ENCODE data around the gene TXNL4A.
"Not testable (repeated sequence)": the region's sequence is repeated elsewhere in the genome, so short reads cannot be mapped to it uniquely, and the experiment has no call there.

Gene TXNL4A

GRCh38 chr18:80023173-80023572, 34.8 kb upstream of the TXNL4A start:
- no peaks in the 10 kb centered on the region for H3K27me3 ChIP-seq (ENCODE audit: control insufficient read depth in 2 of 2, insufficient read depth in 2 of 2, low read length in 2 of 2)
- no peak overlapping the region for H3K27ac ChIP-seq (ENCODE audit: low read depth in 2 of 2, low read length in 2 of 2)
- peaks cover 36 to 40% of the 10 kb centered on the region in 2 donors for H3K9me3 ChIP-seq (ENCODE audit: control insufficient read depth in 2 of 2, low read length in 2 of 2)
- no peak overlapping the region for H3K9ac ChIP-seq (ENCODE audit: low read depth in 1 of 2, low read length in 2 of 2)
- H3K4me1 ChIP-seq (ENCODE audit: control insufficient read depth in 2 of 2, insufficient read depth in 2 of 2, low read length in 2 of 2): no peaks in the 10 kb centered on the region
- H3K36me3 ChIP-seq (ENCODE audit: control insufficient read depth in 2 of 2, insufficient read depth in 2 of 2, low read length in 2 of 2): no peaks in the 10 kb centered on the region
- no peak overlapping the region for H3K4me3 ChIP-seq (ENCODE audit: low read length in 2 of 2)

DNA sequence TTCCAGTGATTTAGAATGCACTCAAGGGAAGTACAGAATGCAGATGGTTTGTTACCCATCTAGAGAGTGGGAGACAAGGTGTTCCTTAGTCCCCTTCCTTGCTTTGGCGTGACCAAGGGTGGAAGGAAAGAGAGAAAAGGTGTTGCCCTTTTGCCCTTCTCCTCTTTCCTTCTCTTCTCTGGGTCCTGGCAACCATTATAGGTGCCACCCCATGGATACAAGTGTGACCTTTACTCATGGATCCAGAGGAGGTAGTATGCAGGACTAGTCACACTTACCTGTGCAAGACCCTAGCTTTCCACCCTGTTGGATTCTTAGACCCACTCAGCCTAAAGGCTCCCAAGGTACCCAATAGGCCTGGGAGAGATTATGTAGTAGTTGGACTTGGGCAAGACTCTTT, 34.2 kb upstream of the TXNL4A start:
- Histone ChIP-seq H3K27me3 (ENCODE audit: control insufficient read depth in 2 of 2, insufficient read depth in 2 of 2, low read length in 2 of 2) (no peaks in the 10 kb centered on the region), H3K36me3 (ENCODE audit: control insufficient read depth in 2 of 2, insufficient read depth in 2 of 2, low read length in 2 of 2) (no peaks in the 10 kb centered on the region)

DNA sequence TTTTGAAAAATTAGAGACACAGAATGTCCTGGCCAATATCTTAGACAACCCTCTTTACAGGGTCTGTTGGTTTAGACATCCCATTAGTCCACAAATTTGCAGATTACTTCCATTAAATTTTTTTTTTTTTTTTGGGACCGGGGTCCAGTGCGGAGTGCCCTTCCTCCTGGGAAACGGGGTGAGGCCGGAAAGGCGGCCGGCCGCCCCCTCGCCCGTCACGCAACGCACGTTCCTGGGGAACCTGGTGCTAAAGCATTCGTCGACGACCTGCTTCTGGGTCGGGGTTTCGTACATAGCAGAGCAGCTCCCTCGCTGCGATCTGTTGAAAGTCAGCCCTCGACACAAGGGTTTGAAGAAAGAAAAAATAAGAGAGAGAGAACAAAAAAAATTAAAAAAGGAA, 24.4 kb upstream of the TXNL4A start:
- Histone ChIP-seq H3K9ac (ENCODE audit: low read depth in 1 of 2, low read length in 2 of 2) (no peak overlapping the region), H3K9me3 (ENCODE audit: control insufficient read depth in 2 of 2, low read length in 2 of 2) (peaks cover 0 to 2% of the 10 kb centered on the region in 2 donors)

More for the DNA sequence above, 34.2 kb upstream of the TXNL4A start:
- no peak overlapping the region for H3K27ac ChIP-seq (ENCODE audit: low read depth in 2 of 2, low read length in 2 of 2)
- no peak overlapping the region for H3K9ac ChIP-seq (ENCODE audit: low read depth in 1 of 2, low read length in 2 of 2)
- peaks cover 36 to 40% of the 10 kb centered on the region in 2 donors for H3K9me3 ChIP-seq (ENCODE audit: control insufficient read depth in 2 of 2, low read length in 2 of 2)
- H3K4me1 ChIP-seq (ENCODE audit: control insufficient read depth in 2 of 2, insufficient read depth in 2 of 2, low read length in 2 of 2): no peaks in the 10 kb centered on the region
- no peak overlapping the region for H3K4me3 ChIP-seq (ENCODE audit: low read length in 2 of 2)

GRCh38 chr18:80011496-80012137, 23.3 kb upstream of the TXNL4A start:
- not testable (repeated sequence) for H3K4me3 ChIP-seq (ENCODE audit: low read length in 2 of 2); H3K27me3 ChIP-seq (ENCODE audit: control insufficient read depth in 2 of 2, insufficient read depth in 2 of 2, low read length in 2 of 2); H3K36me3 ChIP-seq (ENCODE audit: control insufficient read depth in 2 of 2, insufficient read depth in 2 of 2, low read length in 2 of 2); H3K9me3 ChIP-seq (ENCODE audit: control insufficient read depth in 2 of 2, low read length in 2 of 2); H3K9ac ChIP-seq (ENCODE audit: low read depth in 1 of 2, low read length in 2 of 2); H3K4me1 ChIP-seq (ENCODE audit: control insufficient read depth in 2 of 2, insufficient read depth in 2 of 2, low read length in 2 of 2); H3K27ac ChIP-seq (ENCODE audit: low read depth in 2 of 2, low read length in 2 of 2)

More for the DNA sequence above, 24.4 kb upstream of the TXNL4A start:
- no peak overlapping the region for H3K4me3 ChIP-seq (ENCODE audit: low read length in 2 of 2)
- H3K27ac ChIP-seq (ENCODE audit: low read depth in 2 of 2, low read length in 2 of 2): no peak overlapping the region
- H3K36me3 ChIP-seq (ENCODE audit: control insufficient read depth in 2 of 2, insufficient read depth in 2 of 2, low read length in 2 of 2): no peaks in the 10 kb centered on the region
- H3K4me1 ChIP-seq (ENCODE audit: control insufficient read depth in 2 of 2, insufficient read depth in 2 of 2, low read length in 2 of 2): no peaks in the 10 kb centered on the region
- no peaks in the 10 kb centered on the region for H3K27me3 ChIP-seq (ENCODE audit: control insufficient read depth in 2 of 2, insufficient read depth in 2 of 2, low read length in 2 of 2)

GRCh38 chr18:80010551-80010906, 22.2 kb upstream of the TXNL4A start:
- Histone ChIP-seq H3K27ac (ENCODE audit: low read depth in 2 of 2, low read length in 2 of 2) (peak overlapping the region; percentile 1 to 23), H3K27me3 (ENCODE audit: control insufficient read depth in 2 of 2, insufficient read depth in 2 of 2, low read length in 2 of 2) (no peaks in the 10 kb centered on the region), H3K4me1 (ENCODE audit: control insufficient read depth in 2 of 2, insufficient read depth in 2 of 2, low read length in 2 of 2) (no peaks in the 10 kb centered on the region), H3K4me3 (ENCODE audit: low read length in 2 of 2) (no peak overlapping the region), H3K9me3 (ENCODE audit: control insufficient read depth in 2 of 2, low read length in 2 of 2) (peaks cover 0 to 2% of the 10 kb centered on the region in 2 donors), H3K9ac (ENCODE audit: low read depth in 1 of 2, low read length in 2 of 2) (no peak overlapping the region), H3K36me3 (ENCODE audit: control insufficient read depth in 2 of 2, insufficient read depth in 2 of 2, low read length in 2 of 2) (no peaks in the 10 kb centered on the region)

GRCh38 chr18:80009661-80010550, 21.5 kb upstream of the TXNL4A start:
- Histone ChIP-seq H3K9me3 (ENCODE audit: control insufficient read depth in 2 of 2, low read length in 2 of 2) (peaks cover 0 to 2% of the 10 kb centered on the region in 2 donors), H3K4me3 (ENCODE audit: low read length in 2 of 2) (no peak overlapping the region), H3K4me1 (ENCODE audit: control insufficient read depth in 2 of 2, insufficient read depth in 2 of 2, low read length in 2 of 2) (no peaks in the 10 kb centered on the region), H3K27ac (ENCODE audit: low read depth in 2 of 2, low read length in 2 of 2) (peak overlapping the region in 1 of 2 donors; percentile 1), H3K9ac (ENCODE audit: low read depth in 1 of 2, low read length in 2 of 2) (no peak overlapping the region), H3K27me3 (ENCODE audit: control insufficient read depth in 2 of 2, insufficient read depth in 2 of 2, low read length in 2 of 2) (no peaks in the 10 kb centered on the region), H3K36me3 (ENCODE audit: control insufficient read depth in 2 of 2, insufficient read depth in 2 of 2, low read length in 2 of 2) (no peaks in the 10 kb centered on the region)

- no peaks in the 10 kb centered on the region for H3K27me3 ChIP-seq (ENCODE audit: control insufficient read depth in 2 of 2, insufficient read depth in 2 of 2, low read length in 2 of 2)
- no peak overlapping the region for H3K4me3 ChIP-seq (ENCODE audit: low read length in 2 of 2)
- H3K27ac ChIP-seq (ENCODE audit: low read depth in 2 of 2, low read length in 2 of 2): no peak overlapping the region
- H3K36me3 ChIP-seq (ENCODE audit: control insufficient read depth in 2 of 2, insufficient read depth in 2 of 2, low read length in 2 of 2): no peaks in the 10 kb centered on the region
- no peak overlapping the region for H3K9ac ChIP-seq (ENCODE audit: low read depth in 1 of 2, low read length in 2 of 2)
- no peaks in the 10 kb centered on the region for H3K4me1 ChIP-seq (ENCODE audit: control insufficient read depth in 2 of 2, insufficient read depth in 2 of 2, low read length in 2 of 2)
- no peaks in the 10 kb centered on the region for H3K9me3 ChIP-seq (ENCODE audit: control insufficient read depth in 2 of 2, low read length in 2 of 2)
Measured at GRCh38 chr18:80006724-80007123, 18.4 kb upstream of the TXNL4A start.

- no peaks in the 10 kb centered on the region for H3K4me1 ChIP-seq (ENCODE audit: control insufficient read depth in 2 of 2, insufficient read depth in 2 of 2, low read length in 2 of 2)
- no peaks in the 10 kb centered on the region for H3K36me3 ChIP-seq (ENCODE audit: control insufficient read depth in 2 of 2, insufficient read depth in 2 of 2, low read length in 2 of 2)
- H3K9me3 ChIP-seq (ENCODE audit: control insufficient read depth in 2 of 2, low read length in 2 of 2): no peaks in the 10 kb centered on the region
- H3K4me3 ChIP-seq (ENCODE audit: low read length in 2 of 2): no peak overlapping the region
- H3K27me3 ChIP-seq (ENCODE audit: control insufficient read depth in 2 of 2, insufficient read depth in 2 of 2, low read length in 2 of 2): no peaks in the 10 kb centered on the region
- no peak overlapping the region for H3K27ac ChIP-seq (ENCODE audit: low read depth in 2 of 2, low read length in 2 of 2)
- H3K9ac ChIP-seq (ENCODE audit: low read depth in 1 of 2, low read length in 2 of 2): no peak overlapping the region
Measured at GRCh38 chr18:80004600-80005342, 16.4 kb upstream of the TXNL4A start.

DNA sequence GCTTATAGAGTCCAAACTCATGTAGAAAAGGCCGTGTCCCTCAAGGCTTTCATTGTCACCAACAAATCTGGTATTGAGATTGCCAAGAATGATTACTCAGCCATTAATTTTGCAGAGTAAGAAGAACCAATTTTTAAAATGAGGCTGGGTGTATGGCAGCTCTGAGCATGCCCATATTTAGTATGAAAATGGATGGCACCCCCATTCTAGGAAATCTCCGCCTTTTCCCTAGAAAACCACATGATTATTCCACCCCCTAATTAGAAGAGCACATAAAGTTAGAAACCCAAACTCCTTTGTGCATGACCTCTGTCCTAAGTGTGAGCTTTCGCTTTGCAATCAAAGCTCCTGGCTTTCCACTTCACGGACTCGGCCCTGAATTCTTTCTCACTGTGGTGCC, 14.1 kb upstream of the TXNL4A start:
- Histone ChIP-seq H3K9ac (ENCODE audit: low read depth in 1 of 2, low read length in 2 of 2) (no peak overlapping the region), H3K4me1 (ENCODE audit: control insufficient read depth in 2 of 2, insufficient read depth in 2 of 2, low read length in 2 of 2) (no peaks in the 10 kb centered on the region), H3K9me3 (ENCODE audit: control insufficient read depth in 2 of 2, low read length in 2 of 2) (no peaks in the 10 kb centered on the region), H3K4me3 (ENCODE audit: low read length in 2 of 2) (no peak overlapping the region), H3K36me3 (ENCODE audit: control insufficient read depth in 2 of 2, insufficient read depth in 2 of 2, low read length in 2 of 2) (no peaks in the 10 kb centered on the region), H3K27ac (ENCODE audit: low read depth in 2 of 2, low read length in 2 of 2) (no peak overlapping the region), H3K27me3 (ENCODE audit: control insufficient read depth in 2 of 2, insufficient read depth in 2 of 2, low read length in 2 of 2) (no peaks in the 10 kb centered on the region)

- Histone ChIP-seq H3K27ac (ENCODE audit: low read depth in 2 of 2, low read length in 2 of 2) (no peak overlapping the region), H3K36me3 (ENCODE audit: control insufficient read depth in 2 of 2, insufficient read depth in 2 of 2, low read length in 2 of 2) (no peaks in the 10 kb centered on the region), H3K4me1 (ENCODE audit: control insufficient read depth in 2 of 2, insufficient read depth in 2 of 2, low read length in 2 of 2) (no peaks in the 10 kb centered on the region), H3K9ac (ENCODE audit: low read depth in 1 of 2, low read length in 2 of 2) (no peak overlapping the region), H3K4me3 (ENCODE audit: low read length in 2 of 2) (no peak overlapping the region), H3K9me3 (ENCODE audit: control insufficient read depth in 2 of 2, low read length in 2 of 2) (no peaks in the 10 kb centered on the region), H3K27me3 (ENCODE audit: control insufficient read depth in 2 of 2, insufficient read depth in 2 of 2, low read length in 2 of 2) (no peaks in the 10 kb centered on the region)
Measured at GRCh38 chr18:80000877-80001276, 12.5 kb upstream of the TXNL4A start.
